H1 (cell line): Measurements from ENCODE around the gene ADGRL3. TPM values are rescaled to one million over a fixed set of nuclear protein-coding genes. Genes with fewer than 3 reads are reported as not detected.

Experiments used
- ASH2L ChIP-seq: fragments of 200-600, 300-600 bp; sonication (generic); IDR thresholded peaks from one replicate; pipeline ENCODE4 v1.7.1; 2017; ENCODE audit warnings: low read length
- ATF3 ChIP-seq: IDR thresholded peaks from 2 replicates; pipeline ENCODE4 v1.6.1; 2011; ENCODE audit warnings: low read depth, mild to moderate bottlenecking, low read length; ENCODE audit not compliant: insufficient read depth
- BACH1 ChIP-seq: IDR thresholded peaks from 2 replicates; pipeline ENCODE4 v1.6.1; 2012; ENCODE audit warnings: low read length, improper control_type of control experiment
- CHD2 ChIP-seq: IDR thresholded peaks from 2 replicates; pipeline ENCODE4 v1.6.1; 2012; ENCODE audit warnings: low read length, improper control_type of control experiment
- CHD7 ChIP-seq: fragments of 300-600 bp; sonication (generic); IDR thresholded peaks from 2 replicates; pipeline ENCODE4 v1.7.1; 2012; ENCODE audit warnings: low read length, moderate library complexity, mild to moderate bottlenecking, inconsistent platforms; ENCODE audit not compliant: insufficient replicate concordance
- FOSL1 ChIP-seq: IDR thresholded peaks from 2 replicates; pipeline ENCODE4 v1.6.1; 2011; ENCODE audit warnings: mild to moderate bottlenecking, low read depth, low read length, moderate library complexity; ENCODE audit not compliant: insufficient read depth
- KDM4A ChIP-seq: IDR thresholded peaks from one replicate; pipeline ENCODE4 v1.7.1; 2012; ENCODE audit warnings: low read depth, mild to moderate bottlenecking, moderate library complexity, low read length, inconsistent platforms; ENCODE audit not compliant: severe bottlenecking
- NRF1 ChIP-seq: IDR thresholded peaks from 2 replicates; pipeline ENCODE4 v1.6.1; 2011; ENCODE audit warnings: mild to moderate bottlenecking, low read depth, low read length, improper control_type of control experiment
- SAP30 ChIP-seq: fragments of 300-600 bp; sonication (generic); IDR thresholded peaks from 2 replicates; pipeline ENCODE4 v1.7.1; 2012; ENCODE audit warnings: low read length, moderate library complexity, mild to moderate bottlenecking, inconsistent platforms; ENCODE audit not compliant: insufficient read depth, insufficient replicate concordance
- SIRT6 ChIP-seq: IDR thresholded peaks from one replicate; pipeline ENCODE4 v1.7.1; 2012; ENCODE audit warnings: low read length, inconsistent platforms
- SIX5 ChIP-seq: IDR thresholded peaks from 2 replicates; pipeline ENCODE4 v1.6.1; 2011; ENCODE audit warnings: mild to moderate bottlenecking, low read depth, low read length
- TCF12 ChIP-seq: IDR thresholded peaks from 2 replicates; pipeline ENCODE4 v1.6.1; 2011; ENCODE audit warnings: low read depth, mild to moderate bottlenecking, low read length
- polyA plus RNA-seq, 7 experiments: library from polyadenylated mRNA; depleted of rRNA in 3 of 7; stranded (reverse) in 5 of 7; unstranded in 2 of 7; fragments of >200 nt in 5 of 7; fragments of 200-250 nt in 2 of 7; gene quantifications; 1 replicate in 5 of 7; 2 replicates in 1 of 7; 4 replicates in 1 of 7; pipeline versions ENCODE4 v1.2.1 to v1.2.3, GENCODE V29; 2011 to 2013; ENCODE audit warnings: missing spikeins in 2 of 7, mixed read lengths in 2 of 7
- total RNA-seq: library from RNA; stranded (reverse); fragmentation: NEBNext Ultra II Directional; extraction: Animal tissue kit (Norgen Biotek cat#: 25700); gene quantifications from 2 replicates; pipeline ENCODE4 v1.2.1, GENCODE V29; 2021

ADGRL3 gene
- total and polyA plus RNA-seq, 2 of the 8 experiments (the other 6 are each of a cell fraction or from before 2014, with no cell fraction given): 6.6 to 13.0 TPM

- no peak for TF ChIP-seq CHD7
- no peak for TF ChIP-seq CHD2
- no peak for TF ChIP-seq TCF12
- no peak for TF ChIP-seq SAP30
- TF ChIP-seq BACH1: no peak
- no peak for TF ChIP-seq SIX5
- no peak for TF ChIP-seq ASH2L
- no peak for TF ChIP-seq SIRT6
- no peak for TF ChIP-seq NRF1
- TF ChIP-seq ATF3: no peak
- TF ChIP-seq KDM4A: no peak
- no peak for TF ChIP-seq FOSL1
- TF ChIP-seq, all 59 proteins: peak for 0
These were observed 682.3 kb downstream of the ADGRL3 start (continued) for GRCh38 chr4:61882381-61882780.
